ENCODE data around the gene TYMP.

TYMP gene

DNA sequence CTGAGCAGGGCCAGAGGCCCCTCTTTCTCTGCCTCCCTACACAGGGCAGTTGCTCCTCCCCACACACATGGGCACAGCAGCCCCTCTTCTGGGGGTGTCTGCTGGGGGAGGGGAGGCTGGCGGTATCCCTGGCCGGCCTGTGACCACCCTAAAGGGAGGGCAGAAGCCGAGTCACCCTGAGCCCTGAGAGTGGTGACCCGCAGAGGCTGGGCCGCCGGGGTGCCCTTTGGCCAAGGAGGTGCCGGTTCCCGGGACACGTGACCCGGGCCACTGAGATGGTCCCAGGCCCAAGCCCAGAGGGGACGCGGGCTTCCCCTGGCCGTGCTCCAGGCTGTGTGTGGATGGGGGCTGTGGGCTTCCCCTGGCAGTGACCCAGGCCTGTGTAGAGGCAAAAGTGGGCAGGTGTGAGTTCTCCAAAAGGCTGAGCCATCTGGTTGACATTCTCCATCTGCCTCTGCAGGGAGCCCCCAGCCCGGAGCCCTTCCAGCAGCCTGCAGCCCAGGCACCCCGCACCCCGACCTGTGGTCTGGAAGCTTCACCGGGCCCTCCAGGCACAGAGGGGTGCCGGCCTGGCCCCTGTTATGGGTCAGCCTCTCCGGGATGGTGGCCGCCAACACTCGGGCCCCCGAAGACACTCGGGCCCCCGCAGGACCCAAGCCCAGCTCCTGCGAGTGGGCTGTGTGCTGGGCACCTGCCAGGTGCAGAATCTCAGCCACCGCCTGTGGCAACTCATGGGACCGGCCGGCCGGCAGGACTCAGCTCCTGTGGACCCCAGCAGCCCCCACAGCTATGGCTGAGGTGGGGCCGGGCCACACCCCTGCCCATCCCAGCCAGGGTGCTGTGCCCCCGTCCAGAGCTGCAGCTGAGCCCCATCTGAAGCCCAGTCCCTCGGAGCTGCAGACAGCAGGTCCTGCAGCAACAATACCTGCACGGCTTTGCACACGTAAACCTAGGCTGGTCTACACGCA, 47.4 kb downstream of the TYMP start:
- DNase-seq (ENCODE audit: insufficient read length, low spot score) (no peak), FAIRE-seq (peak; percentile 28)
- TF ChIP-seq POLR2AphosphoS5 (IDR thresholded peaks at IDR 0.05; ENCODE audit: low read depth, low read length) = no peak
- TF ChIP-seq TAF1 (IDR thresholded peaks at IDR 0.05; ENCODE audit: low read depth, low read length) = no peak
- TF ChIP-seq PAX5 (IDR thresholded peaks at IDR 0.05; ENCODE audit: insufficient read depth, low read length, severe bottlenecking) = no peak
- no peak for TF ChIP-seq SPI1 (IDR thresholded peaks at IDR 0.05; ENCODE audit: low read depth, low read length)
- TF ChIP-seq POU2F2 (IDR thresholded peaks at IDR 0.05; ENCODE audit: low read depth, low read length) = no peak
- TF ChIP-seq POLR2A (IDR thresholded peaks at IDR 0.05; ENCODE audit: low read depth, low read length) = no peak

DNA sequence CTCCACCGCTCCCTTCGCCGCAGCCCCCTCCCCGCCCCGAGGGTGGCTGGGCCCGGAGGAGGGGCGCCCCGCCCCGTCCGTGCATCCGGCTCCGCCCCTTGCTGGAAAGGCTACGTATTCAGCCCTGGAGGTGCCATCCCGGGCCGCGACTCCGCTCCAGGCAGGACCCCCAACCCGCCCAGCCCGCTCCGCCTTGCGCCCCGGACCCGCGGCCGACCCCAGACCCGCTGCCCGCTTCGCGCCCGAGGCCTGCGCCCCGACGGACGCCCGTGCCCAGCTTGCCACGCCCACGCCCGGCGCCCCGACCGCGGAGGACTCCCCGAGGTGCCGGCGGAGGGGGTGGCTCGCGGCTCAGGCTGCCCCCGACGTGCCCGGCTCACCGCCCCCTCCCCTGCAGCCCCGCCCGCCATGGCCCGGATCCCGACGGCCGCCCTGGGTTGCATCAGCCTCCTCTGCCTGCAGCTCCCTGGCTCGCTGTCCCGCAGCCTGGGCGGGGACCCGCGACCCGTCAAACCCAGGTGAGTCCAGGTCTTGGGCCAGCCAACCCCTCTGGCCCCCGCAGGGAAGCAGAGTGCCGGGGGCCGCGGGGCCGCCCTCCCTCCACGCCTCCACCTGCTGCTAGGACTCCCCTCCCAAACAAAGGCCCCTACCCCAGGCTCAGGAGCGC, 48.2 kb downstream of the TYMP start, which contains the start of gene ADM2:
Gene ADM2 (plus strand): TSS at position 104 of the 667 bp plus-strand sequence. CDS start 305 bp downstream, at position 409.
- FAIRE-seq = peak; percentile 52

DNA sequence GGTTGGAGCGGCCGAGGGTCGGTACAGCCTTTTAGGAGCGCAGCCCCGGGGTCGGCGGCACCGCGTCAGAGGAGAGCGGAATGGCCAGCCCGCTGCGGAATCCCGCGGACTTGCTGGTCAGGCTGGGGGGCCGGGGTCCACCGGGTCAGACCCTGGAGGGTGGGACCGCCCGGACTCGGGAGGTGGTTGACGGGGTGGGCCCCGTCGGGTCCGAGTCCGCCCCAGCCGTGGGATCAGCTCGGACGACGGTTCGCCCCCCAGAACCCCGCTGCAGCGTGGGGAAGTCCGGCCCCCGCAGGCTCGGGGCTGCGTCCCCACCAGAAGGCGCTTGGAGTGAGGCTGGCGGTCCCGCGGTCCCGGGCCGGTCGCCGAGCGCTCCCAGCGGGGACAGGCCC, 48.8 kb downstream of the TYMP start:
- DNase-seq (ENCODE audit: insufficient read length, low spot score) (no peak), FAIRE-seq (no peak)
- TF ChIP-seq POLR2AphosphoS5 (IDR thresholded peaks at IDR 0.05; ENCODE audit: low read depth, low read length) (no peak), POU2F2 (IDR thresholded peaks at IDR 0.05; ENCODE audit: low read depth, low read length) (no peak), SPI1 (IDR thresholded peaks at IDR 0.05; ENCODE audit: low read depth, low read length) (no peak), TAF1 (IDR thresholded peaks at IDR 0.05; ENCODE audit: low read depth, low read length) (no peak), POLR2A (IDR thresholded peaks at IDR 0.05; ENCODE audit: low read depth, low read length) (no peak), PAX5 (IDR thresholded peaks at IDR 0.05; ENCODE audit: insufficient read depth, low read length, severe bottlenecking) (no peak)

More for the DNA sequence above, 48.2 kb downstream of the TYMP start, which contains the start of gene ADM2:
- no peak for DNase-seq (ENCODE audit: insufficient read length, low spot score)
- no peak for TF ChIP-seq TAF1 (IDR thresholded peaks at IDR 0.05; ENCODE audit: low read depth, low read length)
- no peak for TF ChIP-seq POLR2A (IDR thresholded peaks at IDR 0.05; ENCODE audit: low read depth, low read length)
- TF ChIP-seq PAX5 (IDR thresholded peaks at IDR 0.05; ENCODE audit: insufficient read depth, low read length, severe bottlenecking) = no peak
- TF ChIP-seq POLR2AphosphoS5 (IDR thresholded peaks at IDR 0.05; ENCODE audit: low read depth, low read length) = no peak
- no peak for TF ChIP-seq SPI1 (IDR thresholded peaks at IDR 0.05; ENCODE audit: low read depth, low read length)
- TF ChIP-seq POU2F2 (IDR thresholded peaks at IDR 0.05; ENCODE audit: low read depth, low read length) = no peak

DNA sequence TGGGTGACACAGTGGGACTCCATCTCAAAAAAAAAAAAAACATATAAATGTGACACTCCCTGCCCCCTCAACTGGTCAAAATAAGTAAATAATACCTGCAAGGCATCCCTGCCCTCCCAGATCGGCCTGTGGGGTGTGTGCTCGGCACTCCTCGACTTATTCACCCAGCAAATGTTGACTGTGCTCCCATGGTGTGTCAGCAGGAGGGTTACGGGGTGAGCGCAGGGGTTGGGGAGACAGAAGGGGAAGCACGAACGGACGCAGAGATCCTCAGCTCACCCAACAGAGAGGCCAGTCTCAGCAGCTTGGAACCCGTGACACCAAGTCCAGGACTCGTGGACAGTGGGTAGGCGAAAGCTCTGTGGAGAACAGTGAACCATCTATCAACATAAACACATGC, 50.1 kb downstream of the TYMP start:
- no peak for FAIRE-seq
- TF ChIP-seq SPI1 (IDR thresholded peaks at IDR 0.05; ENCODE audit: low read depth, low read length) (no peak), POLR2A (IDR thresholded peaks at IDR 0.05; ENCODE audit: low read depth, low read length) (no peak), POLR2AphosphoS5 (IDR thresholded peaks at IDR 0.05; ENCODE audit: low read depth, low read length) (no peak), PAX5 (IDR thresholded peaks at IDR 0.05; ENCODE audit: insufficient read depth, low read length, severe bottlenecking) (no peak), TAF1 (IDR thresholded peaks at IDR 0.05; ENCODE audit: low read depth, low read length) (no peak)
- DNase-seq (ENCODE audit: insufficient read length, low spot score) = no peak

DNA sequence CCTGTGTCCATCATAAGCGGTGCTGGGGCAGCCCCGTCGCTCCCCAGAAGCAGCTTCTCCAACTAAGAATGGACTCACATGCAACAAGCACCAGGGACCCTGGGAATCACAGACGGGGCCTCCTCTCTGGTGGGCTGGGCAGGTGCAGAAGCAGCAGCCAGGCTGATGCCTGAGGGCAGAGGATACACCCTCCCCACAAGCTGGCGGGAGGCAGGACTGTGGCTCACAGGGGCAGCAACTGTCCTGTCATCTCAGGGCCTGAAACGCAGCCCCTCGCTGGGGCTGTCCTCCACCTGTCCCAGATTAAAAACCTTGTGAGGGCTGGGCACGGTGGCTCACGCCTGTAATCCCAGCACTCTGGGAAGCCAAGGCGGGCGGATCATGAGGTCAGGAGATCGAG, 51.9 kb downstream of the TYMP start:
- FAIRE-seq (no peak), DNase-seq (ENCODE audit: insufficient read length, low spot score) (no peak)
- TF ChIP-seq TAF1 (IDR thresholded peaks at IDR 0.05; ENCODE audit: low read depth, low read length) (no peak), PAX5 (IDR thresholded peaks at IDR 0.05; ENCODE audit: insufficient read depth, low read length, severe bottlenecking) (no peak), POU2F2 (IDR thresholded peaks at IDR 0.05; ENCODE audit: low read depth, low read length) (no peak), POLR2AphosphoS5 (IDR thresholded peaks at IDR 0.05; ENCODE audit: low read depth, low read length) (no peak)

DNA sequence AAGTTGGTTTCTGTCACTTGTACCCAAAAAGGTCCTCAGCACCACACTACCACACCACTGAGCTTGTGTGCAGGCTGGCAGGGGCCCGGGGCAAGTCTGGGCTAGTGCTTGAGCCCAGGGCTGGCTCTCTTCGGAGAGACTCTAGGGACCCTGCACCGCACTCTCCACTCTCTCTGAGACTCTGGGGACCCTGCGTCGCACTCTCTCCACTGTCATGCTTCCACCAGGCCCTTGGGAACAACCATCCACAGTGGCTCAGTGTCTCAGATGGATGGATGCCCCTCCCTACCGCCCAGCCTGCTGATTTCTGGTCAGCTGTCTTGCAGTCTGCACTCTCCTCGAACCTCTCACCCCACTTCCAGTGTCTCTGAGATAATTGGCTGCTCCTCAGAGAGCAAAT, 52.9 kb downstream of the TYMP start:
- FAIRE-seq (peak; percentile 48), DNase-seq (ENCODE audit: insufficient read length, low spot score) (no peak)
- TF ChIP-seq POLR2A (IDR thresholded peaks at IDR 0.05; ENCODE audit: low read depth, low read length) = no peak
- TF ChIP-seq POLR2AphosphoS5 (IDR thresholded peaks at IDR 0.05; ENCODE audit: low read depth, low read length) = no peak
- no peak for TF ChIP-seq PAX5 (IDR thresholded peaks at IDR 0.05; ENCODE audit: insufficient read depth, low read length, severe bottlenecking)
- no peak for TF ChIP-seq SPI1 (IDR thresholded peaks at IDR 0.05; ENCODE audit: low read depth, low read length)
- no peak for TF ChIP-seq POU2F2 (IDR thresholded peaks at IDR 0.05; ENCODE audit: low read depth, low read length)
- TF ChIP-seq TAF1 (IDR thresholded peaks at IDR 0.05; ENCODE audit: low read depth, low read length) = no peak
